ENCODE data around the gene GNAO1.

GNAO1 gene

GRCh38 chr16:56145369-56145768 lies 45.9 kb upstream of the GNAO1 start:
- Histone ChIP-seq H3K4me1 (ENCODE audit: control insufficient read depth, insufficient read depth, low read length) (no peaks in the 10 kb centered on the region), H3K4me3 (ENCODE audit: low read depth, low read length) (no peak overlapping the region), H3K9me3 (ENCODE audit: control insufficient read depth, insufficient read depth, low read depth, low read length) (no peaks in the 10 kb centered on the region), H3K27ac (ENCODE audit: extremely low read depth, low read depth, low read length) (no peak overlapping the region), H3K36me3 (ENCODE audit: control insufficient read depth in 2 of 2, insufficient read depth in 1 of 2, low read length in 2 of 2) (no peaks in the 10 kb centered on the region)
- ChIA-PET POLR2A (interaction anchor here (0.6 kb wide), 1 partner anchor 237 kb away, joined by 3 read pairs; no protein-coding TSS in a partner anchor), CTCF (no interaction called here)
- TF ChIP-seq, protein P1, sequence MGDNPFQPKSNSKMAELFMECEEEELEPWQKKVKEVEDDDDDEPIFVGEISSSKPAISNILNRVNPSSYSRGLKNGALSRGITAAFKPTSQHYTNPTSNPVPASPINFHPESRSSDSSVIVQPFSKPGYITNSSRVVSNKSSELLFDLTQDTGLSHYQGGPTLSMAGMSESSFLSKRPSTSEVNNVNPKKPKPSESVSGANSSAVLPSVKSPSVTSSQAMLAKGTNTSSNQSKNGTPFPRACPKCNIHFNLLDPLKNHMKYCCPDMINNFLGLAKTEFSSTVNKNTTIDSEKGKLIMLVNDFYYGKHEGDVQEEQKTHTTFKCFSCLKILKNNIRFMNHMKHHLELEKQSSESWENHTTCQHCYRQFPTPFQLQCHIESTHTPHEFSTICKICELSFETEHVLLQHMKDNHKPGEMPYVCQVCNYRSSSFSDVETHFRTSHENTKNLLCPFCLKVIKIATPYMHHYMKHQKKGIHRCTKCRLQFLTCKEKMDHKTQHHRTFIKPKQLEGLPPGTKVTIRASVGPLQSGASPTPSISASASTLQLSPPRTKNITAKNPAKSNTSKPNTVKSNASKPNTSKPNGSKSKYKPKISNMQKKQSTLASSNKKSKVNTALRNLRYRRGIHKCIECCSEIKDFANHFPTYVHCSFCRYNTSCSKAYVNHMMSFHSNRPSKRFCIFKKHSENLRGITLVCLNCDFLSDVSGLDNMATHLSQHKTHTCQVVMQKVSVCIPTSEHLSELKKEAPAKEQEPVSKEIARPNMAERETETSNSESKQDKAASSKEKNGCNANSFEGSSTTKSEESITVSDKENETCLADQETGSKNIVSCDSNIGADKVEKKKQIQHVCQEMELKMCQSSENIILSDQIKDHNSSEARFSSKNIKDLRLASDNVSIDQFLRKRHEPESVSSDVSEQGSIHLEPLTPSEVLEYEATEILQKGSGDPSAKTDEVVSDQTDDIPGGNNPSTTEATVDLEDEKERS (tag by site-specific recombination; IDR thresholded peaks at IDR 0.05), result no peak
- TF ChIP-seq ZNF501 (tag by site-specific recombination; IDR thresholded peaks at IDR 0.05) (no peak), AEBP2 (tag by site-specific recombination; IDR thresholded peaks at IDR 0.05; ENCODE audit: borderline replicate concordance) (no peak), KLF9 (tag by site-specific recombination; IDR thresholded peaks at IDR 0.05; ENCODE audit: low read depth) (no peak), ZNF530 (tag by site-specific recombination; IDR thresholded peaks at IDR 0.05; ENCODE audit: low read depth) (no peak)

GRCh38 chr16:56151621-56152020 lies 39.7 kb upstream of the GNAO1 start:
- CTCF ChIA-PET, result no interaction called here
- no peaks in the 10 kb centered on the region for H3K9me3 ChIP-seq (ENCODE audit: control insufficient read depth, insufficient read depth, low read depth, low read length)
- H3K4me1 ChIP-seq (ENCODE audit: control insufficient read depth, insufficient read depth, low read length), result no peaks in the 10 kb centered on the region
- no peak overlapping the region for H3K27ac ChIP-seq (ENCODE audit: extremely low read depth, low read depth, low read length)
- POLR2A ChIA-PET, result no interaction called here
- H3K36me3 ChIP-seq (ENCODE audit: control insufficient read depth in 2 of 2, insufficient read depth in 1 of 2, low read length in 2 of 2), result no peaks in the 10 kb centered on the region
- TF ChIP-seq GLIS2 (tag by site-specific recombination; IDR thresholded peaks at IDR 0.05), result no peak
- TF ChIP-seq ZNF324 (tag by site-specific recombination; IDR thresholded peaks at IDR 0.05), result no peak
- no peak for TF ChIP-seq ZNF223 (tag by site-specific recombination; IDR thresholded peaks at IDR 0.05)
- H3K4me3 ChIP-seq (ENCODE audit: low read depth, low read length), result no peak overlapping the region

GRCh38 chr16:56161658-56162057 lies 29.6 kb upstream of the GNAO1 start:
- Histone ChIP-seq H3K9me3 (ENCODE audit: control insufficient read depth, insufficient read depth, low read depth, low read length) (no peaks in the 10 kb centered on the region), H3K4me1 (ENCODE audit: control insufficient read depth, insufficient read depth, low read length) (no peaks in the 10 kb centered on the region), H3K4me3 (ENCODE audit: low read depth, low read length) (no peak overlapping the region), H3K27ac (ENCODE audit: extremely low read depth, low read depth, low read length) (no peak overlapping the region), H3K36me3 (ENCODE audit: control insufficient read depth in 2 of 2, insufficient read depth in 1 of 2, low read length in 2 of 2) (no peaks in the 10 kb centered on the region)
- POLR2A ChIA-PET, result no interaction called here
- CTCF ChIA-PET, result interaction anchor here (1.7 kb wide), 1 partner anchor 157 kb away, joined by 4 read pairs; no protein-coding TSS in a partner anchor
- TF ChIP-seq, protein P2, sequence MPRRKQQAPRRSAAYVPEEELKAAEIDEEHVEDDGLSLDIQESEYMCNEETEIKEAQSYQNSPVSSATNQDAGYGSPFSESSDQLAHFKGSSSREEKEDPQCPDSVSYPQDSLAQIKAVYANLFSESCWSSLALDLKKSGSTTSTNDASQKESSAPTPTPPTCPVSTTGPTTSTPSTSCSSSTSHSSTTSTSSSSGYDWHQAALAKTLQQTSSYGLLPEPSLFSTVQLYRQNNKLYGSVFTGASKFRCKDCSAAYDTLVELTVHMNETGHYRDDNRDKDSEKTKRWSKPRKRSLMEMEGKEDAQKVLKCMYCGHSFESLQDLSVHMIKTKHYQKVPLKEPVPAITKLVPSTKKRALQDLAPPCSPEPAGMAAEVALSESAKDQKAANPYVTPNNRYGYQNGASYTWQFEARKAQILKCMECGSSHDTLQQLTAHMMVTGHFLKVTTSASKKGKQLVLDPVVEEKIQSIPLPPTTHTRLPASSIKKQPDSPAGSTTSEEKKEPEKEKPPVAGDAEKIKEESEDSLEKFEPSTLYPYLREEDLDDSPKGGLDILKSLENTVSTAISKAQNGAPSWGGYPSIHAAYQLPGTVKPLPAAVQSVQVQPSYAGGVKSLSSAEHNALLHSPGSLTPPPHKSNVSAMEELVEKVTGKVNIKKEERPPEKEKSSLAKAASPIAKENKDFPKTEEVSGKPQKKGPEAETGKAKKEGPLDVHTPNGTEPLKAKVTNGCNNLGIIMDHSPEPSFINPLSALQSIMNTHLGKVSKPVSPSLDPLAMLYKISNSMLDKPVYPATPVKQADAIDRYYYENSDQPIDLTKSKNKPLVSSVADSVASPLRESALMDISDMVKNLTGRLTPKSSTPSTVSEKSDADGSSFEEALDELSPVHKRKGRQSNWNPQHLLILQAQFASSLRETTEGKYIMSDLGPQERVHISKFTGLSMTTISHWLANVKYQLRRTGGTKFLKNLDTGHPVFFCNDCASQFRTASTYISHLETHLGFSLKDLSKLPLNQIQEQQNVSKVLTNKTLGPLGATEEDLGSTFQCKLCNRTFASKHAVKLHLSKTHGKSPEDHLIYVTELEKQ (tag by site-specific recombination; IDR thresholded peaks at IDR 0.05; ENCODE audit: borderline replicate concordance), result no peak
- TF ChIP-seq GLIS2 (tag by site-specific recombination; IDR thresholded peaks at IDR 0.05), result no peak
- TF ChIP-seq, protein P3, sequence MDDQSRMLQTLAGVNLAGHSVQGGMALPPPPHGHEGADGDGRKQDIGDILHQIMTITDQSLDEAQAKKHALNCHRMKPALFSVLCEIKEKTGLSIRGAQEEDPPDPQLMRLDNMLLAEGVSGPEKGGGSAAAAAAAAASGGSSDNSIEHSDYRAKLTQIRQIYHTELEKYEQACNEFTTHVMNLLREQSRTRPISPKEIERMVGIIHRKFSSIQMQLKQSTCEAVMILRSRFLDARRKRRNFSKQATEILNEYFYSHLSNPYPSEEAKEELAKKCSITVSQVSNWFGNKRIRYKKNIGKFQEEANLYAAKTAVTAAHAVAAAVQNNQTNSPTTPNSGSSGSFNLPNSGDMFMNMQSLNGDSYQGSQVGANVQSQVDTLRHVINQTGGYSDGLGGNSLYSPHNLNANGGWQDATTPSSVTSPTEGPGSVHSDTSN (CRISPR knock-in tag; IDR thresholded peaks at IDR 0.05), result no peak
- TF ChIP-seq KLF9 (tag by site-specific recombination; IDR thresholded peaks at IDR 0.05; ENCODE audit: low read depth), result no peak
- no peak for TF ChIP-seq ZNF394 (tag by site-specific recombination; IDR thresholded peaks at IDR 0.05; ENCODE audit: borderline replicate concordance)
- TF ChIP-seq ZNF48 (tag by site-specific recombination; IDR thresholded peaks at IDR 0.05), result no peak
- TF ChIP-seq ZNF658 (tag by site-specific recombination; IDR thresholded peaks at IDR 0.05), result no peak
- no peak for TF ChIP-seq ZNF248 (tag by site-specific recombination; IDR thresholded peaks at IDR 0.05)
- TF ChIP-seq ZNF2 (tag by site-specific recombination; IDR thresholded peaks at IDR 0.05), result no peak
- no peak for TF ChIP-seq PRDM6 (tag by site-specific recombination; IDR thresholded peaks at IDR 0.05)
- TF ChIP-seq ZNF324 (tag by site-specific recombination; IDR thresholded peaks at IDR 0.05), result no peak
- no peak for TF ChIP-seq ZNF335 (tag by site-specific recombination; conservative IDR thresholded peaks at IDR 0.05)
- no peak for TF ChIP-seq ZNF423 (tag by site-specific recombination; IDR thresholded peaks at IDR 0.05)
- no peak for TF ChIP-seq ZNF266 (tag by site-specific recombination; IDR thresholded peaks at IDR 0.05; ENCODE audit: low read depth)
- no peak for TF ChIP-seq ZNF350 (tag by site-specific recombination; IDR thresholded peaks at IDR 0.05)
- no peak for TF ChIP-seq ZNF214 (tag by site-specific recombination; IDR thresholded peaks at IDR 0.05; ENCODE audit: borderline replicate concordance)

Measured in HEK293 (cell line).